ENCODE measurements around the gene IGF2BP2.
"Not testable (repeated sequence)": the region's sequence is repeated elsewhere in the genome, so short reads cannot be mapped to it uniquely, and the experiment has no call there.

The IGF2BP2 gene

GRCh38 chr3:185702262-185703225, 122.3 kb downstream of the IGF2BP2 start:
- TF ChIP-seq BACH2 (CRISPR knock-in tag; IDR thresholded peaks at IDR 0.05; ENCODE audit: borderline replicate concordance), result no peak
- no peak for TF ChIP-seq PATZ1 (CRISPR knock-in tag; IDR thresholded peaks at IDR 0.05; ENCODE audit: borderline replicate concordance)
- no peak for TF ChIP-seq ARNTL (CRISPR knock-in tag; IDR thresholded peaks at IDR 0.05; ENCODE audit: borderline replicate concordance, low read depth)
- peak; percentile 63 for ATAC-seq

- TF ChIP-seq GLIS3 (CRISPR knock-in tag; IDR thresholded peaks at IDR 0.05), result no peak
- TF ChIP-seq CSDC2 (CRISPR knock-in tag; IDR thresholded peaks at IDR 0.05), result no peak
- no peak for TF ChIP-seq ZNF70 (CRISPR knock-in tag; IDR thresholded peaks at IDR 0.05)
- TF ChIP-seq TSHZ2 (CRISPR knock-in tag; IDR thresholded peaks at IDR 0.05), result no peak
- no peak for TF ChIP-seq BACH2 (CRISPR knock-in tag; IDR thresholded peaks at IDR 0.05; ENCODE audit: borderline replicate concordance)
- no peak for TF ChIP-seq ZFP30 (CRISPR knock-in tag; IDR thresholded peaks at IDR 0.05)
- TF ChIP-seq ESRRG (CRISPR knock-in tag; IDR thresholded peaks at IDR 0.05), result no peak
- no peak for TF ChIP-seq RARB (CRISPR knock-in tag; IDR thresholded peaks at IDR 0.05)
- TF ChIP-seq ZFP3 (CRISPR knock-in tag; IDR thresholded peaks at IDR 0.05), result no peak
- TF ChIP-seq PATZ1 (CRISPR knock-in tag; IDR thresholded peaks at IDR 0.05; ENCODE audit: borderline replicate concordance), result no peak
- TF ChIP-seq ZNF8 (CRISPR knock-in tag; IDR thresholded peaks at IDR 0.05), result no peak
- TF ChIP-seq CSRNP3 (CRISPR knock-in tag; IDR thresholded peaks at IDR 0.05), result no peak
- TF ChIP-seq TCF4 (CRISPR knock-in tag; IDR thresholded peaks at IDR 0.05; ENCODE audit: borderline replicate concordance), result no peak
- TF ChIP-seq CREB5 (CRISPR knock-in tag; IDR thresholded peaks at IDR 0.05; ENCODE audit: low read depth), result no peak
- TF ChIP-seq ARNTL (CRISPR knock-in tag; IDR thresholded peaks at IDR 0.05; ENCODE audit: borderline replicate concordance, low read depth), result no peak
- no peak for TF ChIP-seq SNAI2 (CRISPR knock-in tag; IDR thresholded peaks at IDR 0.05)
- ATAC-seq, result peak; percentile 47
These were observed 123.1 kb downstream of the IGF2BP2 start for GRCh38 chr3:185701611-185702261.

- TF ChIP-seq ZC3H10 (CRISPR knock-in tag; IDR thresholded peaks at IDR 0.05) (no peak), GLIS3 (CRISPR knock-in tag; IDR thresholded peaks at IDR 0.05) (no peak), BACH2 (CRISPR knock-in tag; IDR thresholded peaks at IDR 0.05; ENCODE audit: borderline replicate concordance) (no peak), OSR1 (CRISPR knock-in tag; IDR thresholded peaks at IDR 0.05) (no peak), ARNTL (CRISPR knock-in tag; IDR thresholded peaks at IDR 0.05; ENCODE audit: borderline replicate concordance, low read depth) (no peak), ESRRG (CRISPR knock-in tag; IDR thresholded peaks at IDR 0.05) (no peak)
- no peak for ATAC-seq
These were observed 124.9 kb downstream of the IGF2BP2 start for GRCh38 chr3:185699927-185700326.

GRCh38 chr3:185697228-185697627, 127.6 kb downstream of the IGF2BP2 start:
- not testable (repeated sequence) for ATAC-seq

Measured in SK-N-SH treated with all-trans-retinoic acid at 6 μM for 48 hours (cell line).